OCI-LY1 (cell line): ENCODE results near the gene BMP8B.

Source experiments
- H2AFZ ChIP-seq: fragments of 200-600 bp; sonication (generic), shearing (Covaris generic); 2 replicates; pipeline ENCODE4 v1.6.0; 2014; ENCODE audit warnings: antibody characterized with exemption, mild to moderate bottlenecking, low read length
- H3F3A ChIP-seq: fragments of 200-600 bp; sonication (generic), shearing (Covaris generic); 2 replicates; pipeline ENCODE4 v1.6.0; 2014; ENCODE audit warnings: mild to moderate bottlenecking, antibody characterized with exemption, low read length, moderate library complexity; ENCODE audit not compliant: insufficient read depth
- H3K27ac ChIP-seq: fragments of 200-600 bp; sonication (generic); 2 replicates; pipeline ENCODE4 v1.5.1; 2014; ENCODE audit warnings: low read length, mixed run types, mild to moderate bottlenecking, low read depth; ENCODE audit not compliant: poor library complexity, severe bottlenecking
- H3K27me3 ChIP-seq: fragments of 200-600 bp; sonication (generic); 2 replicates; pipeline ENCODE4 v1.6.0; 2014; ENCODE audit warnings: antibody characterized with exemption, mild to moderate bottlenecking, low read length, moderate library complexity; ENCODE audit not compliant: insufficient read depth
- H3K36me3 ChIP-seq: fragments of 200-600 bp; sonication (generic); 2 replicates; pipeline ENCODE4 v1.6.1; 2014; ENCODE audit warnings: mild to moderate bottlenecking, antibody characterized with exemption, low read length, moderate library complexity, mixed read lengths; ENCODE audit not compliant: insufficient read depth
- H3K4me1 ChIP-seq: fragments of 200-600 bp; sonication (generic); 2 replicates; pipeline ENCODE4 v1.5.1; 2014; ENCODE audit warnings: mild to moderate bottlenecking, low read length, moderate library complexity; ENCODE audit not compliant: insufficient read depth, severe bottlenecking
- H3K4me2 ChIP-seq: fragments of 200-600 bp; sonication (generic), shearing (Covaris generic); 2 replicates; pipeline ENCODE4 v1.6.1; 2014; ENCODE audit warnings: low read length
- H3K4me3 ChIP-seq: fragments of 200-600 bp; sonication (generic); 2 replicates; pipeline ENCODE4 v1.5.1; 2014; ENCODE audit warnings: low read length, low read depth, mild to moderate bottlenecking, mixed read lengths; ENCODE audit not compliant: poor library complexity, severe bottlenecking
- H3K79me2 ChIP-seq: fragments of 200-600 bp; shearing (Covaris generic); 2 replicates; pipeline ENCODE4 v1.6.1; 2016; ENCODE audit warnings: mixed run types, low read length, mixed read lengths; ENCODE audit not compliant: insufficient read depth
- H3K9ac ChIP-seq: fragments of 200-600 bp; sonication (generic), shearing (Covaris generic); 2 replicates; pipeline ENCODE4 v1.6.1; 2014; ENCODE audit warnings: mild to moderate bottlenecking, low read length, mixed read lengths
- H3K9me2 ChIP-seq: fragments of 200-600 bp; sonication (generic), shearing (Covaris generic); 2 replicates; pipeline ENCODE4 v1.6.1; 2014; ENCODE audit warnings: low read depth, mild to moderate bottlenecking, low read length, mixed read lengths
- H3K9me3 ChIP-seq: fragments of 200-600 bp; shearing (Covaris generic); 2 replicates; pipeline ENCODE4 v1.6.1; 2014; ENCODE audit warnings: low read length, mixed read lengths
- H4K20me1 ChIP-seq: fragments of 200-600 bp; sonication (generic), shearing (Covaris generic); 2 replicates; pipeline ENCODE4 v1.6.0; 2016; ENCODE audit warnings: mild to moderate bottlenecking, low read length; ENCODE audit not compliant: insufficient read depth
- CTCF ChIP-seq: fragments of 200-600 bp; sonication (generic), shearing (Covaris generic); IDR thresholded peaks from 2 replicates; pipeline ENCODE4 v1.5.1; 2017; ENCODE audit warnings: mild to moderate bottlenecking, antibody characterized with exemption, low read length, moderate library complexity, mixed read lengths
- EZH2 ChIP-seq: fragments of 200-600 bp; sonication (generic), shearing (Covaris generic); IDR thresholded peaks from 2 replicates; pipeline ENCODE4 v1.8.0; 2017; ENCODE audit warnings: borderline replicate concordance, mixed run types, mild to moderate bottlenecking, antibody characterized with exemption, low read length, moderate library complexity, mixed read lengths

BMP8B gene

DNA sequence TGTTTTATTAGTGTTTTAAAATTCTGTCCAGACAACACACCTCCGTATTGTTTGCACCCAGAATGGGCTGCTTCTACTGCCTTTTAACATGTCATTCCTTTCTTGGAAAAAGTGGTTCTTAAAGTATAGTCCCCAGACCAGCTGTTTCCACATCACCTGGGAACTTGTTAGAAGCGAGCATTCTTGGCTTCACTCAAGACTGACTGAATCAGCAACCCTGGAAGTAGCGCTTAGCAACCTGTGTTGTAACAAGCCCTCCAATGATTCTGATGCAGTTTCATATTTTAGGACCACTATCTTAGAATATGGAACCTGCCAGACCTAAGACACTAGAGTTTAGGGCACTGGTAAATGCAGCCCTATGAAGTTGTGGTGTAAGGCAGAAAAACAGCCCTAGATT, 55.9 kb downstream of the BMP8B start:
- H3K79me2 ChIP-seq = no peaks in the 10 kb centered on the region
- H3K9me2 ChIP-seq = no peaks in the 10 kb centered on the region
- no peaks in the 10 kb centered on the region for H4K20me1 ChIP-seq
- H3K4me1 ChIP-seq = peaks cover 12% of the 10 kb centered on the region
- H3F3A ChIP-seq = no peaks in the 10 kb centered on the region
- no peak overlapping the region for H3K4me3 ChIP-seq
- H3K27ac ChIP-seq = no peak overlapping the region
- H3K36me3 ChIP-seq = no peaks in the 10 kb centered on the region
- no peak for TF ChIP-seq CTCF
- TF ChIP-seq EZH2 = no peak
- no peaks in the 10 kb centered on the region for H3K9me3 ChIP-seq
- no peak overlapping the region for H3K9ac ChIP-seq
- no peak overlapping the region for H2AFZ ChIP-seq
- no peak overlapping the region for H3K4me2 ChIP-seq
- no peaks in the 10 kb centered on the region for H3K27me3 ChIP-seq

DNA sequence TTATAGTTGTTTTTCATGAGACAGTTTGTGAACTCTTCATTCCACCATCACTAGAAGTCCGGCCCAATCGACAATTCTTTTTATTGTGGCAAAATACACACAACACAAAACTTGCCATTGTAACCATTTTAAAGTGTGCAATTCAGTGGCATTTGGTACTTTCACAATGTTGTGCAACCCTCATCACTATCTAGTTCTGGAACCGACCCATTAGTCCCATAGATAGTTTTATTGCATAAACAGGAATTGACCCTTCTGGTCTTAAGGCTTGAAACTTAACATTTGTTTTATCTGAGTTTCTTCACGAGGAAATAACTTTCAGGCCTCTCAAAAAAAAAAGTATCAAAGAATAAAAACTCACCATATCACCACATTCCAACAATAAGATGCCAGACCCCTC, 58.8 kb downstream of the BMP8B start:
- no peak for TF ChIP-seq CTCF
- TF ChIP-seq EZH2 = no peak
- no peak overlapping the region for H3K4me2 ChIP-seq
- no peak overlapping the region for H2AFZ ChIP-seq
- peaks cover 16% of the 10 kb centered on the region for H3K4me1 ChIP-seq
- no peaks in the 10 kb centered on the region for H3K27me3 ChIP-seq
- no peaks in the 10 kb centered on the region for H3K79me2 ChIP-seq
- H4K20me1 ChIP-seq = no peaks in the 10 kb centered on the region
- H3F3A ChIP-seq = no peaks in the 10 kb centered on the region
- no peaks in the 10 kb centered on the region for H3K36me3 ChIP-seq
- H3K9me2 ChIP-seq = no peaks in the 10 kb centered on the region
- no peaks in the 10 kb centered on the region for H3K9me3 ChIP-seq
- H3K27ac ChIP-seq = no peak overlapping the region
- H3K4me3 ChIP-seq = no peak overlapping the region
- no peak overlapping the region for H3K9ac ChIP-seq

GRCh38 chr1:39729030-39729429, 59.6 kb downstream of the BMP8B start:
- H3K27me3 ChIP-seq = no peaks in the 10 kb centered on the region

More at GRCh38 chr1:39729030-39729429, 59.6 kb downstream of the BMP8B start:
- H3K9me2 ChIP-seq = no peaks in the 10 kb centered on the region
- H3K27ac ChIP-seq = no peak overlapping the region
- no peak overlapping the region for H2AFZ ChIP-seq
- H3K4me2 ChIP-seq = no peak overlapping the region
- no peak overlapping the region for H3K4me3 ChIP-seq
- no peaks in the 10 kb centered on the region for H3K9me3 ChIP-seq
- no peaks in the 10 kb centered on the region for H3K36me3 ChIP-seq
- H3K79me2 ChIP-seq = no peaks in the 10 kb centered on the region
- TF ChIP-seq EZH2 (no peak), CTCF (no peak)
- H3F3A ChIP-seq = no peaks in the 10 kb centered on the region
- H4K20me1 ChIP-seq = no peaks in the 10 kb centered on the region
- no peak overlapping the region for H3K9ac ChIP-seq
- peaks cover 16% of the 10 kb centered on the region for H3K4me1 ChIP-seq
